HepG2 (cell line): Measurements from ENCODE around the gene STMN3. TPM values are rescaled to one million over a fixed set of nuclear protein-coding genes. Genes with fewer than 3 reads are reported as not detected.
"Not testable (repeated sequence)": the region's sequence is repeated elsewhere in the genome, so short reads cannot be mapped to it uniquely, and the experiment has no call there.

Experiments used
- ATAC-seq: fragments of 200-7000 bp; cut with Tn5 transposase; 3 replicates; pipeline ENCODE4 v1.9.1; 2020; ENCODE audit warnings: mild to moderate bottlenecking, moderate library complexity
- BruUV-seq: library from RNA; stranded (reverse); fragments of 400-500 nt; replicated peaks from 2 replicates; lab custom pipeline; 2021; lab: Mats Ljungman, UMichigan
- CTCF ChIA-PET: fragments of 300-600 bp; formaldehyde crosslinking; extraction: SDS; loops from one replicate; lab custom pipeline; 2021; ENCODE audit warnings: low total read pairs, inconsistent platforms, low intra/inter-chr PET ratio; lab: Yijun Ruan, JAX
- POLR2A ChIA-PET: fragments of 350-600 bp; sonication (Branson Sonifier 250); formaldehyde crosslinking; loops from one replicate; lab custom pipeline; 2020; ENCODE audit warnings: antibody characterized with exemption, inconsistent platforms; lab: Yijun Ruan, JAX
- DNase-seq: peaks from one replicate; pipeline ENCODE4 v3.0.0-alpha.2; 2015; ENCODE audit warnings: low spot score
- FAIRE-seq: peaks from 3 replicates; lab custom pipeline; 2011; peaks lifted over from hg19 to GRCh38; lab: Jason Lieb, UNC
- H2AFZ ChIP-seq: one replicate; pipeline ENCODE4 v1.6.1; 2011; ENCODE audit warnings: low read length, inconsistent platforms
- H3K27ac ChIP-seq: fragments of 300-600 bp; 3 replicates; pipeline ENCODE4 v1.8.0; 2011; ENCODE audit warnings: mixed run types, mild to moderate bottlenecking, mixed read lengths, low read length, inconsistent platforms; ENCODE audit not compliant: insufficient read depth; ENCODE audit errors: extremely low read length
- H3K27me3 ChIP-seq, 2 experiments: fragments of 200-600 bp in 1 of 2; 2 replicates in 1 of 2; 3 replicates in 1 of 2; pipeline versions ENCODE4 v1.6.0 to v1.8.0; 2011; ENCODE audit warnings: low read length in 2 of 2, mild to moderate bottlenecking in 2 of 2, moderate library complexity in 2 of 2, inconsistent platforms in 1 of 2; ENCODE audit not compliant: insufficient read depth in 2 of 2, control insufficient read depth in 1 of 2
- H3K36me3 ChIP-seq, 2 experiments: fragments of 200-600 bp in 1 of 2; replicated peaks in 1 of 2; 2 replicates in 1 of 2; 3 replicates in 1 of 2; pipeline versions ENCODE4 v1.5.1 to v1.8.0; 2011; ENCODE audit warnings: low read length in 2 of 2, inconsistent platforms in 1 of 2; ENCODE audit not compliant: insufficient read depth in 2 of 2, control insufficient read depth in 1 of 2
- H3K4me1 ChIP-seq: 2 replicates; pipeline ENCODE4 v1.5.1; 2012; ENCODE audit warnings: low read length, inconsistent platforms; ENCODE audit not compliant: insufficient read depth
- H3K4me2 ChIP-seq: 2 replicates; pipeline ENCODE4 v1.6.0; 2011; ENCODE audit warnings: low read depth, low read length, inconsistent platforms
- H3K4me3 ChIP-seq, 3 experiments: fragments of 200-600 bp in 1 of 3; sonication (generic), shearing (Covaris generic) in 1 of 3; replicated peaks in 1 of 3; 2 replicates each; pipeline ENCODE4 v1.5.1; 2011 to 2016; ENCODE audit warnings: low read length in 3 of 3, inconsistent platforms in 2 of 3, low read depth in 2 of 3, mild to moderate bottlenecking in 2 of 3, control low read depth in 1 of 3, mixed read lengths in 1 of 3; ENCODE audit not compliant: insufficient read depth in 1 of 3
- H3K79me2 ChIP-seq: one replicate; pipeline ENCODE4 v1.6.1; 2011; ENCODE audit warnings: low read length, inconsistent platforms; ENCODE audit not compliant: insufficient read depth
- H3K9ac ChIP-seq: 2 replicates; pipeline ENCODE4 v1.6.0; 2011; ENCODE audit warnings: mild to moderate bottlenecking, low read depth, low read length, inconsistent platforms; ENCODE audit not compliant: insufficient read depth
- H3K9me3 ChIP-seq: 2 replicates; pipeline ENCODE4 v1.5.1; 2012; ENCODE audit warnings: mild to moderate bottlenecking, low read length
- H4K20me1 ChIP-seq: 2 replicates; pipeline ENCODE4 v1.6.0; 2011; ENCODE audit warnings: inconsistent platforms, mild to moderate bottlenecking, low read length, moderate library complexity; ENCODE audit not compliant: insufficient read depth
- CBX2 ChIP-seq, 2 experiments: fragments of 200-600 bp in 1 of 2; sonication (generic); formaldehyde crosslinking in 1 of 2; IDR thresholded peaks; 2 replicates each; pipeline versions ENCODE4 v1.7.0 to v1.8.1; 2018 to 2022; ENCODE audit warnings: low read depth in 2 of 2, low read length in 1 of 2, mild to moderate bottlenecking in 1 of 2, missing genetic modification reagents in 1 of 2
- NRL ChIP-seq: sonication (generic); formaldehyde crosslinking; IDR thresholded peaks from 2 replicates; pipeline ENCODE4 v1.5.0; 2020; ENCODE audit warnings: missing genetic modification reagents, mild to moderate bottlenecking, moderate library complexity, borderline replicate concordance
- RBAK ChIP-seq: sonication (generic); formaldehyde crosslinking; IDR thresholded peaks from 2 replicates; pipeline ENCODE4 v1.5.1; 2020; ENCODE audit warnings: mild to moderate bottlenecking, missing genetic modification reagents
- ZNF263 ChIP-seq: sonication (generic); formaldehyde crosslinking; IDR thresholded peaks from 2 replicates; pipeline ENCODE4 v1.4.0; 2020; ENCODE audit warnings: missing genetic modification reagents
- ZNF431 ChIP-seq: sonication (generic); formaldehyde crosslinking; IDR thresholded peaks from 2 replicates; pipeline ENCODE4 v1.9.0; 2022; ENCODE audit warnings: missing genetic modification reagents, low read depth, mild to moderate bottlenecking, borderline replicate concordance
- WGBS: methylation state at CpG from one replicate; pipeline ENCODE4 v1.1.6; 2017; ENCODE audit warnings: low lambda C conversion rate; 5-methylcytosine and 5-hydroxymethylcytosine counted together
- in situ Hi-C: cut with HindIII; loops from 2 replicates; pipeline ENCODE4 v1.10.0; 2017; ENCODE audit warnings: low pct_unique_long_range_greater_than_20kb; ENCODE audit not compliant: extremely low pct_ligation_motif_present
- intact Hi-C: fragments of 100-400 bp; cut with micrococcal nuclease; formaldehyde crosslinking; loops from one replicate; pipeline ENCODE4 v1.10.0; 2022; ENCODE audit not compliant: unreplicated experiment
- polyA plus RNA-seq, 8 experiments: library from polyadenylated mRNA; depleted of rRNA in 3 of 8; stranded (reverse) in 7 of 8; unstranded in 1 of 8; fragments of >200 nt; fragmentation: Illumina TruSeq in 4 of 8; extraction: Trizol in 4 of 8; gene quantifications; 2 replicates each; pipeline versions ENCODE4 v1.2.1 to v1.2.3, GENCODE V29; 2011 to 2016; ENCODE audit warnings: low read depth in 4 of 8, missing spikeins in 1 of 8, mixed read lengths in 1 of 8; ENCODE audit not compliant: insufficient read depth in 1 of 8
- total RNA-seq, 5 experiments: library from RNA; depleted of rRNA; stranded (reverse); fragments of >200 nt; fragmentation: Illumina TruSeq; extraction: Trizol; gene quantifications; 2 replicates each; pipeline ENCODE4 v1.2.3, GENCODE V29; 2016; ENCODE audit warnings: low read depth in 1 of 5
- TF ChIP-seq, protein P1 (sequence below): sonication (generic); formaldehyde crosslinking; IDR thresholded peaks from 2 replicates; pipeline ENCODE4 v1.8.0; 2022; ENCODE audit warnings: mild to moderate bottlenecking, missing genetic modification reagents, moderate library complexity
- TF ChIP-seq, protein P2 (sequence below): sonication (generic); formaldehyde crosslinking; IDR thresholded peaks from 2 replicates; pipeline ENCODE4 v1.8.1; 2022; ENCODE audit warnings: low read depth, mild to moderate bottlenecking, missing genetic modification reagents

The STMN3 gene
- total and polyA plus RNA-seq, 2 of the 13 experiments (the other 11 are each of a cell fraction or from before 2014, with no cell fraction given) = 21.0 to 48.3 TPM

DNA sequence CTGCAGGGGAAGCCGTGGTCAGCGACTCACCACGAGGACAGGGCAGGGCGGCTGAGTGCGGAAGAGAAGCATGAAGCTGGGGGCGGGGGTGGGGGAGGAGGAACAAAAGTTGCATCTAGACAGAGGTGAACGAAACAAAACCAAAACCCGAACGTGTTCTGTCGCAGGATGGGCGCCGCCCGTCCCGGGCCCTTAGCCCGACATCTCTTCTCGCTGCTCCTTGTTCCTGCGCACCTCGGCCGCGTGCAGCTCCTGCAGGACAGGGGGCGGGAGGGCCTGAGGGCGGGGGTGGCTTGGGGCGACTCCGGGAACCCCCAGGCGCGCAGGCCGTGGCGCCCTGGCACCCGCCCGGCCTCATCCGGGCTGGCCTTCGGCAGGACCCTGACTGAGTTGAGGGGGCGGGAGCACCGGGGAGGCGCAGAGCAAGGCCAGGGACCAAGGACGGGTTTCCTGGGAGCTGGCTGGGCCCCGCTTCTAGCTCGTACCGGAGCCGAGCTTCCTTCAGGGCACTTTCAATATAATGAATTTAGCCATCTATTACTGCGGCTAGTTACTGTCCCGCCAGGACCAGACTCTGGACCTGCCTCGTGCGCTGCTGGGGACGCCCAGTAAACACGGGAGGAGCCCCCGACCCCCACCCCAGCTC is 12.0 kb downstream of the STMN3 start (continued):
- TF ChIP-seq CBX2 (IDR thresholded peaks at IDR 0.05; ENCODE audit: low read depth, low read length) = no peak
- TF ChIP-seq CBX2 (CRISPR knock-in tag; IDR thresholded peaks at IDR 0.05; ENCODE audit: low read depth) = no peak
- TF ChIP-seq ZNF431 (CRISPR knock-in tag) = no peak
- peak; percentile 23; the same call in 1 of the 2 replicates for TF ChIP-seq ZNF263
- TF ChIP-seq, protein P1, sequence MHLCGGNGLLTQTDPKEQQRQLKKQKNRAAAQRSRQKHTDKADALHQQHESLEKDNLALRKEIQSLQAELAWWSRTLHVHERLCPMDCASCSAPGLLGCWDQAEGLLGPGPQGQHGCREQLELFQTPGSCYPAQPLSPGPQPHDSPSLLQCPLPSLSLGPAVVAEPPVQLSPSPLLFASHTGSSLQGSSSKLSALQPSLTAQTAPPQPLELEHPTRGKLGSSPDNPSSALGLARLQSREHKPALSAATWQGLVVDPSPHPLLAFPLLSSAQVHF (CRISPR knock-in tag) = no peak
- no peak for TF ChIP-seq NRL (CRISPR knock-in tag)
- no peak for TF ChIP-seq RBAK (CRISPR knock-in tag)
- TF ChIP-seq, protein P2, sequence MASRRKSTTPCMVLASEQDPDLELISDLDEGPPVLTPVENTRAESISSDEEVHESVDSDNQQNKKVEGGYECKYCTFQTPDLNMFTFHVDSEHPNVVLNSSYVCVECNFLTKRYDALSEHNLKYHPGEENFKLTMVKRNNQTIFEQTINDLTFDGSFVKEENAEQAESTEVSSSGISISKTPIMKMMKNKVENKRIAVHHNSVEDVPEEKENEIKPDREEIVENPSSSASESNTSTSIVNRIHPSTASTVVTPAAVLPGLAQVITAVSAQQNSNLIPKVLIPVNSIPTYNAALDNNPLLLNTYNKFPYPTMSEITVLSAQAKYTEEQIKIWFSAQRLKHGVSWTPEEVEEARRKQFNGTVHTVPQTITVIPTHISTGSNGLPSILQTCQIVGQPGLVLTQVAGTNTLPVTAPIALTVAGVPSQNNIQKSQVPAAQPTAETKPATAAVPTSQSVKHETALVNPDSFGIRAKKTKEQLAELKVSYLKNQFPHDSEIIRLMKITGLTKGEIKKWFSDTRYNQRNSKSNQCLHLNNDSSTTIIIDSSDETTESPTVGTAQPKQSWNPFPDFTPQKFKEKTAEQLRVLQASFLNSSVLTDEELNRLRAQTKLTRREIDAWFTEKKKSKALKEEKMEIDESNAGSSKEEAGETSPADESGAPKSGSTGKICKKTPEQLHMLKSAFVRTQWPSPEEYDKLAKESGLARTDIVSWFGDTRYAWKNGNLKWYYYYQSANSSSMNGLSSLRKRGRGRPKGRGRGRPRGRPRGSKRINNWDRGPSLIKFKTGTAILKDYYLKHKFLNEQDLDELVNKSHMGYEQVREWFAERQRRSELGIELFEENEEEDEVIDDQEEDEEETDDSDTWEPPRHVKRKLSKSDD (CRISPR knock-in tag) = no peak

DNA sequence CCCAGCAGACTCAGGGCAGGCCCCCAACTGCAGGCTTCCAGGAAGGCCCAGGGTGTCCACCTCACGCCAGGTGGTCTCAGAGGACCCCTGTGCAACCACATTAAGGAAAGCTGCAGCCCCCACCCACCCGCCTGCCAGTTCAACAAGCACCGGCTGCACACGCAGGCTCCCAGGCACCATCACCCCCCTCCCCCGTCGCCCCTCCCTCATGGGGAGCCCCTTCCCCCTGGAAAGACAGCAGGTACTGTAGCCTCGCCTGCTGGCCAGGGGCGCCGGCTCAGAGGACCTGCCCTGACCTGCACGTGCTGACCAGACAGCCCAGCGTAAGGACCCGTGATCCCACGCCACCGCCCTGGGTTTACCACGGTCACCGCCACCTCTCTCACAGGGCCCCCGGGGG is 12.5 kb downstream of the STMN3 start:
- POLR2A ChIA-PET, H3K9ac ChIP-seq, DNase-seq, H3K79me2 ChIP-seq, H3K27ac ChIP-seq, ATAC-seq, in situ Hi-C loops, H3K36me3 ChIP-seq, intact Hi-C loops, H3K4me3 ChIP-seq, H3K4me2 ChIP-seq, H3K27me3 ChIP-seq, H4K20me1 ChIP-seq, FAIRE-seq, H2AFZ ChIP-seq, H3K9me3 ChIP-seq, CTCF ChIA-PET: not testable (repeated sequence)
- BruUV-seq = TSS peak; percentile 44
- 97% methylated on average over 5 of the region's 17 CpGs for WGBS
- H3K4me1 ChIP-seq = peaks cover 22% of the 10 kb centered on the region
